Head of caudate nucleus (tissue), 42 donors: ENCODE results near the gene SBK3.
"Not testable (repeated sequence)": the region's sequence is repeated elsewhere in the genome, so short reads cannot be mapped to it uniquely, and the experiment has no call there.

Source experiments
- DNase-seq, 42 donors: peaks; one replicate each; pipeline versions ENCODE4 v3.0.0 to v3.0.0-alpha.2; 2020 to 2021; ENCODE audit warnings: mixed read lengths in 7 of 42
- intact Hi-C: fragments of 100-400 bp; cut with DNase I; formaldehyde crosslinking; loops from one replicate; pipeline ENCODE4 v1.15.0; 2022

Gene SBK3

DNA sequence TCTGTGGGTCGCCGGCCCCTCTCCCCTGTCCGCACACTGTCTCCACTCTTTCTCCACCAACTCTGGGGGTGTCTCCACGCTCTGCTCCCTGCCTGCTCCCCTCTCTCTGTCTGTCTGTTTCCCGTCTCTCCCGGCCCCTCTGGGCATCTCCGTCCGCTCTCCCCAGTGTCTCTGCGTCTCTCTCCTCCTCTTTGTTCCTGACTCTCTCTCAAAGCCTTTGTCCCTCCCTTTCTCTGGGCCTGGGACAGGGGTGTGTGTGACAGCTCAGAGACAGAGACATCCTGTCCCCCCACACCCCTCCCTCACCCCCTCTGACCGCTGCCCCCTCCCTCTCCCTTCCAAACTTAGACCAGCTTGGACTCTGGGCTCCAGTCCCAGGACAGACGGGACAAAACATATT lies 668 bp upstream of the SBK3 start:
- DNase-seq = no peak
- intact Hi-C loops = no loop called here

DNA sequence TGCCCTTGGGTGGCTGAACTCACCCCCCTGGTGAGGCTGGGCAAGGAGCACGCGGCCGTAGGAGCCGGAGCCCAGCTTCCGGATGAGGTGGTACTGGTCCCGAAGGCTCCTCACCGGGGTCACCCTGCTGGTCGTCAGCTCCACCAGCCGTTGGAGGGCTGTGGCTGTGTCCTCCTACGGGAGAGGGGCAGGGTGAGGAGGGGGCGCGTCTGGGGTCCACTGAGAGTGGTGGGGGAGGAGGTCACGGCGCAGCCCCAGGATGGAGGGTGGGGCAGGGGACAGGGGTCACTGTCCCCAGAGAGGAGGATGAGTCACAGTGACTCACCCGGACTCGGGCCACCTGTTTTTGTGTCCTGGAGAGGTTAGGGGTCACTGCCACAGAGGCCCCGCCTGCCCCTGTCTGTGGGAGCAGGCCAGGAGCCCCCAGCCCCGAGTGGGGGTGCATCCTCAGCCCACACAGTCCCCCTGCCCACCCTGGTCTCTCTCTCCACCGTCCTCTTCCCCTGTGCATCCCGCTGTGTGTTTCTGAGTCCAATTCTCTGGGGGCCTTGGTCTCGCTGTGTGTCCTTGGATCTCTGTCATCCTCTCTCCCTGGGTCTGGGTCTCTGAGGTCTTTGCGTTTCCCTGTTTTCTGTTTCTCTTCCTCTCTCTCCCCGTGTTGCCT lies 435 bp downstream of the SBK3 start:
- intact Hi-C loops = no loop called here
- DNase-seq = no peak

DNA sequence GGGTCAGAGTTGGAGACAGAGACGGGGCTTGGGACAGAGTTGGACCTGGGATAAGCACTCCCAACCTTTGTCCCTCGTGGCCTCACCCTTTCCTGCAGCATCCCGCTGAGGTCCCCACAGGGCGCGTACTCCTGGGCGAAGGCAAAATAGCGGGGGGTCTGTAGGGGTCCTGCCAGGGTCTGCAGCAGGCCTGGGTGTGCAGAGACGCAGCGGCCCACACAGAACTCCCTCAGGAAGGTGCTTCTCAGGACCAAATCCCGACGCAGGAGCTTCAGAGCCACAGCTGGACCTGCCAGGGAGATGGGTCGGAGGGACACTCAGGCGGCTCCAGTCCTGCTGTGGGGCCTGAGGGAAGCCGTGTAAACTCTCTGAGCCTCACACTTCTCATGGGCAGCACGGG lies 1.3 kb downstream of the SBK3 start:
- intact Hi-C loops = no loop called here
- no peak for DNase-seq

DNA sequence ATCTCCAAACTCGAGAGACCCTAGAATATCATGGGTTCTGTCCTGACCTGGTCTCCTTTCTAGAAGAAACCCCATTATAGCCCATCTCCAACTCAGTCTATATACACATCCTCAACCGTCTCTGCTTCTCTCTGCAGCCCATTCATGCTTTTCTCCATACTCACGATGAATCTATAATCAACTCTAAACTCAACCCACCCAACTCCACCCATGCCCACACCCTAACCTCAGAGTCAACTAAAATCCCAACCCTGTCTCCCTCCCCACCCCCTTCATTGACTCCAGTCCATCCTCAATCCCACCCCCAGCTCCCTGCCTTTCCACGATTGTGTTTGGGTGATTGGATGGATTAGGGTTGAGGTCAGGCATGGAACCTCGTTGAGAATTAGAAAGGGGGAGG lies 1.8 kb downstream of the SBK3 start:
- DNase-seq = no peak
- intact Hi-C loops = no loop called here

DNA sequence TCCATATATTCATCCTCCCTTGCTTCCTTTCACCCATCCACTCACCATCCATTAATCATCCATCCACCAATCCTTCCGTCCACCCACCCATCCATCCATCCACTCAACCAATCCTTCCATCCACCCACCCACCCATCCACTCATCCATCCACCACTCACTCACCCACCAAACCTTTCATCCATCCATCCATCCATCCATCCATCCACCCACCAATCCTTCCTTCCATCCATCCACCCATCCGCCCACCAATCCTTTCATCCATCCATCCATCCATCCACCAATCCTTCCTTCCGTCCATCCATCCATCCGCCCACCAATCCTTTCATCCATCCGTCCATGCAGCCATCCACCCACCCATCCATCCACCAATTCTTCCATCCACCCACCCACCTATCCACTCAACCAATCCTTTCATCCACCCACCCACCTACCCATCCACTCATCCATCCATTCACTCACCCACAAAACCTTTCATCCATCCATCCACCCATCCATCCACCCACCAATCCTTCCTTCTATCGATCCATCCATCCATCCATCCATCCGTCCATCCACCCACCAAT lies 3.0 kb downstream of the SBK3 start:
- DNase-seq = no peak
- intact Hi-C loops = no loop called here

DNA sequence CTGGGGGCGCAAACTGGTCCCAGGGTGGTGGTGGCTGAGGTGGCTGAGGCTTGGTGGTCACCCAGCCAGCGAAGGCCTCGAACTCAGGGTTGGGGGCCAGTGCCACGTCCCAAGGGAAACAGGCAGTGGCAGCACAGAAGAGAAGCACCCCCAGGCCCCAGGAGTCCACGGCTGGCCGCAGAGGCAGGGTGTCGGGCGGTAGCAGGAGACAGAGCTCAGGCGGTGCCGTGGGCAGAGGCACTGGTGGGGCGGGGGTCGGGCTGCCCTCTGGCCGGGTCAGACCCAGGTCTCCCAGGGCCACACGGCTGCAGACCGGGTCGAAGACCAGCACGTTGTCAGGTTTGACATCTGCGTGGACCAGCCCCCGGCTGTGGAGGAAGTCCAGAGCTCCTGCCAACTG lies 4.3 kb downstream of the SBK3 start:
- DNase-seq = no peak
- intact Hi-C loops = no loop called here

DNA sequence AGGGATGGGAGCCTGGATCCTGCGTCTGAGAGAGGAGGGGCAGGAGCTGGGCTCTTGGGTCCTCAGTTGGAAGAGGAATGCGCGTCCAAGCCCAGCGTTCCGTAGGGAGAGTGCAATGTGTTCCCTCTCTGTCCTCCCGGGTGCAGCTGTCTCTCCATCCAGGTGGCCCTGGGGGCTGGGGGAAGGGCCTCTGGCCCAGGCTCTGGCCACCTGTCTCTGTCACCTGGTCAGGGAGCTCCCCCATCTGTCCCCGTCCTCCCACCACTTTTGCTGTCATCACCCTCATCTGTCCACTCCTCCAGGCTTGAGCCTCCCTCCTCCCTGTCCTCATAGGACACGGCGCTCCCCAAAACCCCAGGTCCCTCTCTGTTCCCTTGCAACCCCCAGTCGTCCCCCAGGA lies 4.7 kb downstream of the SBK3 start:
- intact Hi-C loops = no loop called here
- DNase-seq = no peak

DNA sequence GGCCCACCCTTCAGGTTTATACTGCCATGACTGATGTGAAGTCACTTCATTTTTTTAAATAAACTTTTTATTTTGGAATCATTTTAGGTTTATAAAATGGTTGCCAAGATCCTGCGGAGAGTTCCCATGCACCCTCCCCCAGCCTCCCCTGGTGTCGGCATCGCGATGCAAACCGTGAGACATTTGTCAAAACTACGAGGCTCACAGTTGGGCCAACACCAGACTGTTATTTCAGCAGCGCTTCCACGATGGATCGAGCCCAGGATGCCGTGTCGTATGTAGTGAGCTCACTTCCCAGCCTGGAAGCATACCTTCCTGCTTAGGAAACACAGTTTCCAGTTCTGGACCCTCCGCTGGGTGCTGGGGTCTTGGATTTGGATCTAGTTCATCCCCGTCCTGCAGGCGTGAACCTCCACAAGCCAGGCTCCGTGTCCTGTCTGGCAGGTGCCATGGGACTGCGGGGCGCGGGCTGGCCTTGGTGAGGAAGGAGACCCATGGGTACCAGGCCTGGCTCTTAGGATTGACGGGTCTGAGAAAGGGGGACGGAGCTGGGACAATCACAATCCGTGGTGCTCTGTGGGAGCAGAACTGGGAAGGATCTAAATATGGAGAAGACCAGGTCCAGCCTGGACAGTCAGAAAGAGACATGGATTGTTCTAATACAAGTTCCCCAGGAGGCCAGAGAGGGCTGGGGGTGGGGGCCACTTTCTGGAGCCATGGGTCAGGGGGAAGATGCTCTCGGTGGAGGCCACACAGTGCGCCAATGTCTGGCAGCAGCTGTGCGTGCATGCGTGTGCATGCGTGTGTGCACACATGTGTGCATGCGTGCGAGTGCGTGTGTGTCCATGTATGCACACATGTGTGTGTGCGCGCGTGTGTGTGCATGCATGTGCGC lies 6.0 kb downstream of the SBK3 start:
- DNase-seq = no peak
- intact Hi-C loops = no loop called here

DNA sequence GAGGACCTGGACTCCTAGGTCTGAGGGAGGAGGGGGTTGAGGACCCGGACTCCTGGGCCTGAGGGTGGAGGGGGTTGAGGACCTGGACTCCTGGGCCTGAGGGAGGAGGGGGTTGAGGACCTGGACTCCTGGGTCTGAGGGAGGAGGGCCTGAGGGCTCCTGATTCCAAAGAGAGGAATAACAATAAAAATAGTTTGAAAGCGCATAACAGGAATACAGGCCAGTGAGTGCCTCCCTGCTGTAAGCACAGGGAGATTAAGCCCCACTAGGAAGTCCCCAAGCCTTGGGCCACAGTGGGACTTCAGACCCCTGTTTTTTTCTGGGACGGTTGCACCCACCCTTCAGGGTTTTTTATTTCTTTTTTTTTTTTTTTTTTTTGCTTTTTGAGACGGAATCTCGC lies 7.2 kb downstream of the SBK3 start:
- no peak for DNase-seq
- intact Hi-C loops = no loop called here

DNA sequence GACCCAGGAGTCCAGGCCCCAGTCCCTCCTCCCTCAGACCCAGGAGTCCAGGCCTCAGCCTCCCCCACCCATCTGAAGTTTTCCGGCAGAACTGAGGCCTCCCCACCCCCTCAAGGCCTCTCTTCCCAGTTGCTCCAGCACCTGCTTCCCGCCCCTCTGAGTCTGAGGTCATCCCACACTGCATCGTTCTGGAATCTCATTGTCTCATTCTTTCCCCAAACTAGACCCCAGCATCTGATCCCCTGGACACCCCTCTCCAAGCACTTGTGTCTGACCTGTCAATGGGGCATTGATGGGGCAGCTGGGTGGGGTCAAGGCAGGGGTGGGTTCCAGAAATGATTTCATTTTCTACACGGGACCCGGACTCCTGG lies 7.6 kb downstream of the SBK3 start:
- intact Hi-C loops = no loop called here
- no peak for DNase-seq

DNA sequence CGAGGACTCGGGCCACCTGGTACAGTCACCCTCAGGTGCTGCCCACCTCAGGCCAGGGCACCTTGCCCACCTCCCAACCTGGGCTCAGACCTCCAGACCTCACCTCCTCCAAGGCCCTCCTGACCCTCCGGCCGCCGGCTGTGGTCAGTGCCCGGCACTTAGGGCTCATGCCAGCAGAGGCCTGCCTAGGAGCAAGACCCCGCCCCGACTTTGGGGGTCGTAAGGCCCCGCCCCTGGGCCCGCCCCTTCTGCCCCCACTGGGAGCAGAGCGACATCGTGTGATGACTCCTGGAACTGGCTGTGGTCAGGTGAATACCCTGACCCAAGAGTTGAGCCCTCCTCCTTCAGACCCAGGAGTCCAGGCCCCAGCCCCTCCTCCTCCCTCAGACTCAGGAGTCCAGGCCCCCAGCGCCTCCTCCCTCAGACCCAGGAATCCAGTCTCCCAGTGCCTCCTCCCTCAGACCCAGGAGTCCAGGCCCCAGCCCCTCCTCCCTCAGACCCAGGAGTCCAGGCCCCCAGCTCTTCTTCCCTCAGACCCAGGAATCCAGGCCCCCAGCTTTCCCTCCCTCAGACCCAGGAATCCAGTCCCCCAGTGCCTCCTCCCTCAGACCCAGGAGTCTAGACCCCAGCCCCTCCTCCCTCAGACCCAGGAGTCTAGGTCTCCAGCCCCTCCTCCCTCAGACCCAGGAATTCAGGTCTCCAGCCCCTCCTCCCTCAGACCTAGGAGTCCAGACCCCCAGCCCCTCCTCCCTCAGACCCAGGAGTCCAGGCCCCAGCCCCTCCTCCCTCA lies 8.2 kb downstream of the SBK3 start, which contains the start of gene SBK2:
Gene SBK2, minus strand, starts transcription at position 183 of the 790 bp plus-strand sequence. CDS start 839 bp downstream, outside the sequence.
- DNase-seq = no peak
- intact Hi-C loops = no loop called here

DNA sequence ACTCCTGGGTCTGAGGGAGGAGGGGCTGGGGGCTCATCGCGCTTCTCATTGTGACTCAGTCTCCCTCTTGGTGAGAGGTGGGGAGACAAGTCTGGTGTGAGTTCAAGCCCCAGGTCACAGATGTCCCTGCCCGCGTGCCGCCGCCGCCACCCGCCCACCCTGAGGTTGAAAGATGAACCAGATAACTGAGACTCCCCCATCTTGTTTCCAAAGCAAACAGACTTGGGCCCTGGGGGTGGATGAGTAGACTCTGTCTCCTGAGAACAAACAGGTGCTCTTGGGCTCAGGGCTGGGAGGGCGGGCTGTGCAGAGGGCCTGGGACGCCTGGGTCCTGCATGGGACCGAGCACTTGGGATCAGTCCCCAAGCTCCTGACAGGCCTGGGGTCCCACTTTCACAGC lies 9.0 kb downstream of the SBK3 start:
- intact Hi-C loops = no loop called here

DNA sequence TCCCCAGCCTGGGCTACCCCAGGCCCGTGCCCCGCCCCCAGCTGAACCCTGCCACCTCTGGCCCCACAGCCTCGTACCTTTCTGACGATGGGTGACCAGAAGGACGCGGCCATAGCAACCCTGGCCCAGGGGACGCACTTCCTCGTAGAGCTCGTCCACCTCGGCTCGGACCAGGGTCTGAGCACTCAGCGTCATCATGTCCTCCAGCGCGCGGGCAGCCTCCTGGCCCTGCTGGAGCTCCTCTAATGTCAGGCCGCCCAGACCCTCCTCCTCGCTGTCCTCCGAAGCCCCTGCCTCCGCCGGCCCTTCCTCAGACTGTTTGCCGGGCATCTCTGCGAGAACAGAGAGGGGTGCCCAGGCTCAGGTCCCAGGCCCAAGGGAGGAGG lies 9.4 kb downstream of the SBK3 start:
- intact Hi-C loops = no loop called here
- DNase-seq = no peak

More for the DNA sequence above, 9.0 kb downstream of the SBK3 start:
- DNase-seq = no peak

DNA sequence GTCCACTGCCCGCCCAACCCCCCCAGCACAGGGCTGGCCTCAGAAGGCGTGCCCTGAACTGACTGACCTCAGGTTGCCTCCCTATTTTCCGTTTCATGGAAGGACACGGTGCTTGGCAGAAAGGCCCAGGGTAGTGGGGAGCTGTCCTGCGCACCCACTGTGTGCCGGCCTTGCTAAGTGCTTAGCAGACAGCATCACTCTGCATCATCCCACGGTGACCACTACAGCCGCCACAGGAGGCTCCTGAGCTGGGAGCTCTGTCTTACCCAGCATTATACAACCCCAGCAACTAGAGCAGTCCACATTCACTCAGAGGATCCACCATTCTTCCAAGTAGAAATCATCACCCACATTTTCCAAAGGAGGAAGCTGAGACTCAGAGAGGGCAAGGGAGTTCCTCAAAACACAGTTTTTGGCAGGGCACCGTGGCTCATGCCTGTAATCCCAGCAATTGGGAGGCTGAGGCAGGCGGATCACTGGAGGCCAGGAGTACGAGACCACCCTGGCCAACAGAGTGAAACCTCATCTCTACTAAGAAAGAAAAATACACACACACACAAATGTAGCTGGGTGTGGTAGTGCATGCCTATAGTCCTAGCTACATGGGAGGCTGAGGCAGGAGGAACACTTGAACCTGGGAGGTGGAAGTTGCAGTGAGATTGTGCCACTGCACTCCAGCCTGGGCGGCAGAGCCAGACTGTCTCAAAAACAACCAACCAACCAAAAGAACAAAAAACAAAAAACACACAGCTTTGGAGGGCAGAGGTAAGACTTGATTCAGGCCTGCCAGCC lies 10.0 kb downstream of the SBK3 start:
- intact Hi-C loops = no loop called here

DNA sequence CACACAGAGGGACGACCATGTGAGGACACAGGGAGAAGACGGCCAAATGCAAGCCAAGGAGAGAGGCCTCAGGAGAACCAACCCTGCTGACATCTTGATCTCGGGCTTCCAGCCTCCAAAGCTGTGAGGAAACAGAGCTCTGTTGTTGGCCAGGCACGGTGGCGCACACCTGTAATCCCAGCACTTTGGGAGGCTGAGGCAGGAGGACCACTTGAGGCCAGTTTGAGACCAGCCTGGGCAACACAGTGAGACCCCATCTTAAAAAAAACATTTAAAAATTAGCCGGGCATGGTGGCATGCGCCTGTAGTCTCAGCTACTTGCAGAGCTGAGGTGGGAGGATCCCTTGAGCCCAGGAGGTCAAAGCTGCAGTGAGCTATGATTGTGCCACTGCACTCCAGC lies 11.1 kb downstream of the SBK3 start:
- intact Hi-C loops, DNase-seq: not testable (repeated sequence)

More for the DNA sequence above, 10.0 kb downstream of the SBK3 start:
- no peak for DNase-seq

DNA sequence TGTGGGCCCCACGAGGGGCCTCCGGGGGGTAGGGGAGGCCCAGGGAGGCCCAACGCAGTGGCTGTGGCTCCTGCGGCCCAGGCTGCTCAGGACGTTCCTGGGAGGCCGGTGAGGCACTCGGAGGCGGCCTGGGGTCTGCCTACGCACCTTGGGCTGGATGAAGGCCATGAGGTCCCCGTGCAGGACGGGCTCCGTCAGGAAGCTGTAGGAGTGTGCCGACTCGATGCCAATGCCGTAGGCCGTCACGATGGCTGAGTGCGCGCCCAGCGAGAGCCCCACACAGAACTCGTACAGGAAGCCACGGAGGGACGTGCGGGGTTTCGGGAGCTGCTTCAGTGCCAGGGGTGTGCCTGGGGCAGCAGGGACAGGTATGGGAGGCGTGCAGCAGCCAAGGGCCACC lies 14.3 kb downstream of the SBK3 start:
- DNase-seq = no peak
- intact Hi-C loops = no loop called here

DNA sequence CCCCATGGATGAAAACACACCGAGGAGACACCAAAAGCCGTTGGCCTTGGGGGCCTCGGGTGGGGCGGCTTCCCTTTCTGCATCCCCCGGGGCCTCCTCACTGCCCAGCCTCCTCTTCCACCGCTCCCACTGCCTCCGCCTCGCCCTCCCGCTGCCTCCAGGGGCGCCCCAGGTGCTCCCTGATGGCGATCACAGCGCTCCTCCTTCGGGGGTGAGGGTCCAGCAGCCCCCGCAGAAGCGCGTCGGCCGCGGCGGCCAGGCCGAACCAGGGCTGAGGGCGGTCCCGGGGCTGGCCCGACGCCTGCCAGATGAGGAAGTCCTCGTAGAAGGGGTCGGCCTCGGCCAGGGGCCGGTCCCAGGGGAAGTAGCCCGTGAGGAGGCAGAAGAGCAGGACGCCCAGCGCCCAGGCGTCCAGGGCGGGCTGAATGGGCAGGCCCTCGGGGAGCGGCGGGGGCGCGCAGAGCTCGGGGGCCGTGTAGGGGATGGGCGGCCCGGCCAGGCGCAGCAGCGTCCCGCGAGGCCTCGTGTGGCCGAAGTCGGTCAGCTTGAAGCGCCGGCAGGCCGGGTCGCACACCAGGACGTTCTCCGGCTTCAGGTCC lies 15.6 kb downstream of the SBK3 start:
- intact Hi-C loops = no loop called here

DNA sequence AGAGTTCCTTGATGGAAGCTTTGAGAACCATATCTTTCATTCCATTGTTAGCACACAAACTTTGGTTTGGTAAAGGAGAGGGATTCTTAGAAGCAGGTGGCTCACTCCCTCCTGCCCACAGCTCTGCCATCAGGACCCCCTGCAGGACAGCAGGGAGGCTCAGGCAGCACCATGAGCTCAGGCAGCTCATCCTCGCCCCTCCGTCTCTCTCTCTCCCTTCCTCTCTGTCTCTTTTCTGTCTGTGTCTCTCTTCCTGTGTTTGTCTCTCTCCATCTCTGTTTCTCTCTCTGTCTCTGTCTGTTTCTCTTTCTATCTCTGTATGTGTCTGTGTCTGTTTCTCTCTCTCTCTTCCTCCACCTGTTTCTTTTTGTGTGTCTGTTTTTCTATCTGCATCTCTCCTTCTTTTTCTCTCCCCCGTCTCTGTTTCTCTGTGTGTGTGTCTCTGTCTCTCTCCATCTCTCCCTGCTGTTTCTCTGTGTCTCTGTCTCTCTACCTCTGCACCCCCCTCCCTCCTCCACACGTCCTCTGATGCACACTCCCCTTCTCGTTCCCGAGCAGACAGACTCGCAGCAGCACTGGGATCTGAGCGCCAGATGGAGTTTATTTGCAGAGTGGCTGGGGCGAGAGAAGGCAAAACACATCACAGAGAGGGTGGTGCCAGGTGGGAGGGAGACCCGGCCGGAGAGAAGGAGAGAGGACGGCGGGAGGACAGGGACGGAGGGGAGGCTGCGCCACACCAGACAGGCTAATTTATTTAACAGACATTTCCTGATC lies 17.1 kb downstream of the SBK3 start:
- intact Hi-C loops = no loop called here
- DNase-seq = peak in 16 of 42 donors; percentile 5 to 66 (median 24)

More for the DNA sequence above, 15.6 kb downstream of the SBK3 start:
- no peak for DNase-seq
